ENCODE data around the gene PITPNC1. TPM values are rescaled to one million over a fixed set of nuclear protein-coding genes. Genes with fewer than 3 reads are reported as not detected.

PITPNC1 gene
- total RNA-seq, 1 experiment from 2014 or later: 35.5 TPM

GRCh38 chr17:67666710-67667109 lies 289.6 kb downstream of the PITPNC1 start:
- no peak overlapping the region for H3K4me3 ChIP-seq (ENCODE audit: low read depth, low read length, poor library complexity, severe bottlenecking)
- H3K27ac ChIP-seq (ENCODE audit: low read depth, low read length, poor library complexity, severe bottlenecking): no peak overlapping the region
- DNase-seq (ENCODE audit: low spot score): no peak
- intact Hi-C loops (cut with micrococcal nuclease; ENCODE audit: unreplicated experiment): no loop called here
- TF ChIP-seq CTCF (conservative IDR thresholded peaks at IDR 0.05; ENCODE audit: low read depth, low read length): no peak
- no peak for TF ChIP-seq EZH2 (IDR thresholded peaks at IDR 0.05; ENCODE audit: borderline replicate concordance, low read depth, low read length, poor library complexity, severe bottlenecking)
- ChIA-PET CTCF (interaction anchor here (0.6 kb wide), 1 partner anchor 299 kb away, joined by 8 read pairs; no protein-coding TSS in a partner anchor), POLR2A (ENCODE audit: low non-redundant PET) (no interaction called here)
- no peaks in the 10 kb centered on the region for H3K4me1 ChIP-seq (ENCODE audit: insufficient read depth, low read length, poor library complexity, severe bottlenecking)
- no peaks in the 10 kb centered on the region for H3K36me3 ChIP-seq (ENCODE audit: insufficient read depth, low read length, poor library complexity, severe bottlenecking)
- no TSS peak for BruUV-seq (replicated peaks)
- H3K9me3 ChIP-seq (ENCODE audit: low read depth, low read length, poor library complexity, severe bottlenecking): no peaks in the 10 kb centered on the region
- H3K27me3 ChIP-seq (replicated peaks; ENCODE audit: insufficient read depth, low read depth, low read length, poor library complexity): no peaks in the 10 kb centered on the region

GRCh38 chr17:67671493-67671892 lies 294.4 kb downstream of the PITPNC1 start:
- Histone ChIP-seq H3K4me1 (ENCODE audit: insufficient read depth, low read length, poor library complexity, severe bottlenecking) (no peaks in the 10 kb centered on the region), H3K9me3 (ENCODE audit: low read depth, low read length, poor library complexity, severe bottlenecking) (no peaks in the 10 kb centered on the region), H3K27ac (ENCODE audit: low read depth, low read length, poor library complexity, severe bottlenecking) (no peak overlapping the region), H3K27me3 (replicated peaks; ENCODE audit: insufficient read depth, low read depth, low read length, poor library complexity) (no peaks in the 10 kb centered on the region), H3K36me3 (ENCODE audit: insufficient read depth, low read length, poor library complexity, severe bottlenecking) (no peaks in the 10 kb centered on the region), H3K4me3 (ENCODE audit: low read depth, low read length, poor library complexity, severe bottlenecking) (no peak overlapping the region)
- BruUV-seq (replicated peaks): no TSS peak
- ChIA-PET POLR2A (ENCODE audit: low non-redundant PET) (no interaction called here), CTCF (no interaction called here)
- intact Hi-C loops (cut with micrococcal nuclease; ENCODE audit: unreplicated experiment): no loop called here
- TF ChIP-seq EZH2 (IDR thresholded peaks at IDR 0.05; ENCODE audit: borderline replicate concordance, low read depth, low read length, poor library complexity, severe bottlenecking) (no peak), CTCF (conservative IDR thresholded peaks at IDR 0.05; ENCODE audit: low read depth, low read length) (no peak)
- no peak for DNase-seq (ENCODE audit: low spot score)

- intact Hi-C loops (cut with micrococcal nuclease; ENCODE audit: unreplicated experiment): no loop called here
- no peaks in the 10 kb centered on the region for H3K4me1 ChIP-seq (ENCODE audit: insufficient read depth, low read length, poor library complexity, severe bottlenecking)
- no peak for DNase-seq (ENCODE audit: low spot score)
- TF ChIP-seq EZH2 (IDR thresholded peaks at IDR 0.05; ENCODE audit: borderline replicate concordance, low read depth, low read length, poor library complexity, severe bottlenecking) (no peak), CTCF (conservative IDR thresholded peaks at IDR 0.05; ENCODE audit: low read depth, low read length) (no peak)
- no TSS peak for BruUV-seq (replicated peaks)
- H3K27me3 ChIP-seq (replicated peaks; ENCODE audit: insufficient read depth, low read depth, low read length, poor library complexity): no peaks in the 10 kb centered on the region
- ChIA-PET POLR2A (ENCODE audit: low non-redundant PET) (no interaction called here), CTCF (no interaction called here)
- no peak overlapping the region for H3K4me3 ChIP-seq (ENCODE audit: low read depth, low read length, poor library complexity, severe bottlenecking)
- no peak overlapping the region for H3K27ac ChIP-seq (ENCODE audit: low read depth, low read length, poor library complexity, severe bottlenecking)
- no peaks in the 10 kb centered on the region for H3K9me3 ChIP-seq (ENCODE audit: low read depth, low read length, poor library complexity, severe bottlenecking)
- H3K36me3 ChIP-seq (ENCODE audit: insufficient read depth, low read length, poor library complexity, severe bottlenecking): no peaks in the 10 kb centered on the region
Observed at GRCh38 chr17:67672592-67673335, 295.7 kb downstream of the PITPNC1 start.

Data from A673 (cell line).